Ovary (tissue), 3 donors: ENCODE data around the gene DOCK2.

Experiments used
- EP300 ChIP-seq: sonication (generic); formaldehyde crosslinking; IDR thresholded peaks from one replicate; pipeline ENCODE4 v1.6.1; 2017; ENCODE audit warnings: antibody characterized with exemption
- POLR2A ChIP-seq: fragments of 450-650 bp; IDR thresholded peaks from one replicate; pipeline ENCODE4 v1.6.1; 2017; ENCODE audit warnings: antibody characterized with exemption, mild to moderate bottlenecking, moderate library complexity
- TF ChIP-seq, protein P1 (sequence below), 3 donors: fragments of 450-650 bp in 2 of 3; fragments of 200-600 bp in 1 of 3; IDR thresholded peaks; one replicate each; pipeline versions ENCODE4 v1.5.1 to v1.8.0; 2016 to 2022; ENCODE audit warnings: antibody characterized with exemption in 3 of 3, mild to moderate bottlenecking in 1 of 3
- donor health status: DM: no; HTN: no; CAD: no.

DNA sequence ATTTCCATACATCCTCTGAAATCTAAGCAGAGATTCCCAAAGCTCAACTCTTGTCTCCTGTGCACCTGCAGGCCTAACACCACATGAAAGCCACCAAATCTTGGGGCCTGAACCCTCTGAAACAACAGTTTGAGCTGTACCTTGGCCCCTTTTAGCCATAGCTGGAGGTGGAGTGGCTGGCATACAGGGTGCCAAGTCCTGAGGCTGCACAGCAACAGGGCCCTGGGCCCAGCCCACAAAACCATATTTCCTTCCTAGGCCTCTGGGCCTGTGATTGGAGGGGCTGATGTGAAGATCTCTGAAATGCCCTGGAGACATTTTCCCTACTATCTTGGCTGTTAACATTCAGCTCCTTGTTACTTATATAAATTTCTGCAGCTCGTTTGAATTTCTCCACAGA, 26.5 kb downstream of the DOCK2 start:
- TF ChIP-seq, protein P1, sequence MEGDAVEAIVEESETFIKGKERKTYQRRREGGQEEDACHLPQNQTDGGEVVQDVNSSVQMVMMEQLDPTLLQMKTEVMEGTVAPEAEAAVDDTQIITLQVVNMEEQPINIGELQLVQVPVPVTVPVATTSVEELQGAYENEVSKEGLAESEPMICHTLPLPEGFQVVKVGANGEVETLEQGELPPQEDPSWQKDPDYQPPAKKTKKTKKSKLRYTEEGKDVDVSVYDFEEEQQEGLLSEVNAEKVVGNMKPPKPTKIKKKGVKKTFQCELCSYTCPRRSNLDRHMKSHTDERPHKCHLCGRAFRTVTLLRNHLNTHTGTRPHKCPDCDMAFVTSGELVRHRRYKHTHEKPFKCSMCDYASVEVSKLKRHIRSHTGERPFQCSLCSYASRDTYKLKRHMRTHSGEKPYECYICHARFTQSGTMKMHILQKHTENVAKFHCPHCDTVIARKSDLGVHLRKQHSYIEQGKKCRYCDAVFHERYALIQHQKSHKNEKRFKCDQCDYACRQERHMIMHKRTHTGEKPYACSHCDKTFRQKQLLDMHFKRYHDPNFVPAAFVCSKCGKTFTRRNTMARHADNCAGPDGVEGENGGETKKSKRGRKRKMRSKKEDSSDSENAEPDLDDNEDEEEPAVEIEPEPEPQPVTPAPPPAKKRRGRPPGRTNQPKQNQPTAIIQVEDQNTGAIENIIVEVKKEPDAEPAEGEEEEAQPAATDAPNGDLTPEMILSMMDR (IDR thresholded peaks at IDR 0.05): no peak
- TF ChIP-seq POLR2A (no peak), EP300 (no peak)
